ENCODE results near the gene PSRC1. TPM values are rescaled to one million over a fixed set of nuclear protein-coding genes. Genes with fewer than 3 reads are reported as not detected.
"Not testable (repeated sequence)": the region's sequence is repeated elsewhere in the genome, so short reads cannot be mapped to it uniquely, and the experiment has no call there.

PSRC1 gene
- total RNA-seq, result 13.3 and 13.9 TPM in 2 replicates

GRCh38 chr1:109282952-109283747 is at the start of gene PSRC1:
TSS of gene PSRC1 (minus strand) at chr1:109283145.
- intact Hi-C loops (cut with micrococcal nuclease), result loop anchor here (1.0 to 10.0 kb wide), 13 partner anchors 20 to 1055 kb away; partner anchors contain the start of genes ATXN7L2, CELSR2, CYB561D1 and GNAI3

GRCh38 chr1:109331113-109331512 is 48.2 kb upstream of the PSRC1 start:
- intact Hi-C loops (cut with micrococcal nuclease), result no loop called here

- intact Hi-C loops (cut with micrococcal nuclease), result no loop called here
Observed at GRCh38 chr1:109327285-109327684, 44.3 kb upstream of the PSRC1 start.

DNA sequence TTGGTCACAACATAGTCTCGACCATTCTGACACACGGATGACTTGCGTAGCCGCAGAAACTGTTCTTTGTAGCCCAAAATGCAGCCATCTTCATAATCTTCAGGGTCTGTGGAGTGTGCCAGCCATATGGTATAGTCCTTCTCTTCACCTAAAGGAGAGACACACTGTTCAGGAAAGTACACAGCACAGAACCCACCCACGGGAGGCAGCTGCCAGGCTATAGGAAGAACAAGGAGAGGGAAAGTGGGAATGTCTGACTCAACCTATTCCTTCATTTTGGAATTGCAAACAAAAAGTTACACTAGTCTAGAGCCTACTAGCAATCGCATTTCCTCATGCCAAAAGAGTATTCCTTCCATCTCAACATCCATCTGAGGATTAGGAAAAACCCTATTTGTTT is 40.0 kb upstream of the PSRC1 start:
- intact Hi-C loops (cut with micrococcal nuclease), result no loop called here

DNA sequence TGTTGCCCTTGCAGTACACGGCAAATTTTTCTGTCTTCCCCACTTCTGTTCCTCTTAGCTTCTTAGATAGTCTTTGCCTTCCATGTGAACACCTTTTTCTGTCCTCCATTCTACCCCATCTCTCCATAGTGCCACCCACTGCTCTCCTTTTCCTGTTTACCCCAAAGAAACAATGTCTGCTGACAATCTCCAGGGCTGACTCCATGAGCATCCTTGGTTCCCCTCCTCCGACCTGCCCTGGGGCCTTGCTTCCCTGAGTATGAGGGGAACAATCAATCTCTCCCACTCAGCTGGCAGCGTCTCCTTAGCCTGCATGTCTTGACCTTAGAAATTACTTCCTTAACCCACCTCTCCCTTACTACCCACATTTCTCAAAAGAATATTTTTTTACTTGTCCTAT is 36.2 kb upstream of the PSRC1 start:
- intact Hi-C loops (cut with micrococcal nuclease), result no loop called here

DNA sequence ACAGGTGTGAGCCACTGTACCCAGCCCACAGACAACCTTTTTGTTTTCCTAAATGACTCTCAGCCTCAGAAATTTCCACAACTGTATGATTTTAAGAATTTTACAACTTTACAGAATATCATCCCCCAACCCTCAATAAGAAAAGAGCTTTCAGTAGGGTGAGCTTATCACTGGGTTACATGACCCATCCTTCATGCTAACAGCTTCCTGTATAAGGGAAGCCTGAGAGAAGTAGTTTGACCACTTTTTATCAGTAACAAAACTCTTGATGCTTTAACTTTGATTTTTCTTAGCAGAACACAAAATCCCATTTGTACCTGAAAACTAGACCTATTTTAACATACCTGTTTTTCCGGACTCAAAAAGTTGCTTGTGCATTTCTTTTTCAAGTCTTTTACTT is 33.6 kb upstream of the PSRC1 start:
- intact Hi-C loops (cut with micrococcal nuclease), result no loop called here

- intact Hi-C loops (cut with micrococcal nuclease), result no loop called here
Observed at GRCh38 chr1:109315288-109315687, 32.3 kb upstream of the PSRC1 start.

- intact Hi-C loops (cut with micrococcal nuclease), result no loop called here
Observed at GRCh38 chr1:109314795-109315194, 31.9 kb upstream of the PSRC1 start.

DNA sequence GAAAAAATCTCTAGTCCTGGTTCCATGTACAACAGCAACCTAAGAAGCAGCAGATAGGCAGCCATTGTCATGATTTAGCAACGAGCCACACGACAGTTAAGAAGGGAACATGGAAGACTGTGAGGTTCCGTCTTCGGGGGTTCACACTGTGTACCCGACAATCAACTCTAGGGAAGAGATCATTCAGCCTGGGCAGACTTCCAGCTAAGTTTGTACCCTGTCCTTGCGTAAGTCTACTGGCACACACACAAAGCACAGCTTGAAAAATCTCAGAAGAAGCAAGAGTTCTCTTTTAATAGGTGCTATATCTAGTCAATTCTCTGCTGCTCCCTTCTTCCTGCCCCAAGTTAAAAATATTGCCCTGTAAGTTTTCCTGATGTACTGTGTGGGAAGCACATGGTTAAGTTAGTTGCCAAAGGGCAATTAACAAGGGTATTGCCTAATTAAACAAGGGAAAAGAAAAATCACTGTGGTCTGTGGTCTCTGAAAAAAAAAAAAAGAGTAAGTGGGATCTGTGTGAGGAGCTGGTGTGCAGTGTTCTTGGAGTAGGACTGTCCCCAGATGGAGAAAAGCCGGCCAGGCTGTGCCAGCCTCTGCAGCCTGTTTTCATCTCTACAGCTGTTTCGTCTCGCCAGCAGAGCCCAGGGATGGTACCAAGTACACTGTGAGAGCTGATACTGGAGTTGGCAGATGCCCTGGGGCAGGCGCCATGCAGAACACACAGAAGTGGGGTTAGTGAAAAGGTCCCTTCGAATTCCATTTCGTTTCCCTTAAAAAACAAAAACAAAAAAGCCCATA is 30.2 kb upstream of the PSRC1 start:
- intact Hi-C loops (cut with micrococcal nuclease), result no loop called here

DNA sequence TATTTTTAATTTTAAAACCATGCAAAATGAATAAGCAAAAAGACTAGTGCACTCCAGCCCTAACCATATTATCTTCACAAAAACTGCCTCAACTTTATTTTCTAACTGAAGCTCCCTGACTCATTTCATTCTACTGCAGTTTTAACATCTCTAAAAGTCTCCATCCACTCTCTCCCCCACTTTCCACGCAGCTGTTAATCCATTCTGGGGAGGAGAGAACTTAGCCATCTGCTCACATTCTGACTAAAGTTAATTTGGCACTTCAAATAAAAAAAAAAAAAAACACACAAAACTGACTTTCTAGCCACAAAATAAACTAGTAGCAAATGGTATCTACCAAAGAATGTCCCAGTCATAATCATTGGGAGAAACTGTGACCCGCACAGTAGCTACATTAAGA is 29.3 kb upstream of the PSRC1 start:
- intact Hi-C loops (cut with micrococcal nuclease), result no loop called here

DNA sequence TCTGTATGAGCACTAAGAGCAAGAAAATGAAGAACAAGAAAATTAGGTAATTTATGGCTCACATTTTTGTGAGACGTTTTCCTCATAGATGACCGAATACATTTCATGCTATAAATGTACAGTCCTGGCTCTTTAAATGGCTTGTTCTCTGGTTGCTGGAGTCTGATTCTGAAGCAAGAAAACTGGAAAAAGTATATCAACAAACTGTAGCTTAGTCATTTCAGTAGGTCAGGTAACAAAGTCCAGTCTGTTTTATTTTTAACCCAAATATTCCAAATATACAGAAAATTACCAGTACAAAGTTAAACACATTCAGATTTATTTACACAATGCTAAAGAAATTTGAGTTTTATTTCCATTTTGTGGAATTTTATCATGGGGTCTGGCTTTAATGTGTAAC is 26.4 kb upstream of the PSRC1 start:
- intact Hi-C loops (cut with micrococcal nuclease), result no loop called here

DNA sequence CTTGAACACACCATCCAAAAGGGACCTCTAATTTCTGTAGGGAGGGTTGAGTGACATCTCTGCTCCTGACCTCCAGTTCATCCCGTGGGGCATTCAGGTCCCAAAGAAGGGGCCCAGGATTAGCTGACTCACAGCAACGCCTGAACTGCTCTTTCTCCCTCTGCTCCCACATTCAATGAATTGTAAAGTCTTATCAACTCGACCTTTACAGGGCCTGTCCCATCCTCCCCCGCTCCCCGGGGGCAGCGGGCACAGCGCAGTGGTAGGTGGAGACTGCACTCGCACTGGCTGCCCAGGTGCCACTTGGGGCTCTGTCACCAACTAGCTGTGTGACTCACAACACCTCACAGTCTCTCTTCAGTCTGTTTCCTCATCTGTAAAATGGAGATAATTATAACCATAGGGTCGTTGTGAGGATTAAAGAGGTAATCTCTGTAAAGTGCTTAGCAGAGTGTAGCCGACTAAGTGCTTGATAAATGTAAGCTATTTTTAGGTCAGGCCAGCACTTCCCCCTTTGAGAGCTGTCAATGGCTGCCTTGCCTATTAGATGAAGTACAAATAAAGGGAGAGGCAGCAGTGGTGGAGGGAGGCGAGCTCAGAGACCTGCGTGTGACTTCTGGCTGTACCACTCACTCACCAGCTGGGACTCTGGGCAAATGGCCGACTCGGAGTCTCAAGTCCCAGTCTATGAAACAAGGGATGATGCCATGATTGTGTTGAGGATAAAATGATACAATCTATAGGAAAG is 24.5 kb upstream of the PSRC1 start:
- intact Hi-C loops (cut with micrococcal nuclease), result no loop called here

GRCh38 chr1:109306832-109307273 is 23.9 kb upstream of the PSRC1 start, which contains the start of gene MYBPHL:
TSS of gene MYBPHL (minus strand) at chr1:109307011. CDS start at chr1:109306991, 20 bp downstream.
- intact Hi-C loops (cut with micrococcal nuclease), result no loop called here

- intact Hi-C loops (cut with micrococcal nuclease), result not testable (repeated sequence)
Observed at GRCh38 chr1:109305991-109306390, 23.0 kb upstream of the PSRC1 start.

- intact Hi-C loops (cut with micrococcal nuclease), result no loop called here
Observed at GRCh38 chr1:109304226-109304920, 21.4 kb upstream of the PSRC1 start.

GRCh38 chr1:109301874-109302273 is 18.9 kb upstream of the PSRC1 start:
- intact Hi-C loops (cut with micrococcal nuclease), result no loop called here

- intact Hi-C loops (cut with micrococcal nuclease), result no loop called here
Observed at GRCh38 chr1:109300650-109301151, 17.8 kb upstream of the PSRC1 start.

GRCh38 chr1:109299558-109300343 is 16.8 kb upstream of the PSRC1 start:
- intact Hi-C loops (cut with micrococcal nuclease), result no loop called here

DNA sequence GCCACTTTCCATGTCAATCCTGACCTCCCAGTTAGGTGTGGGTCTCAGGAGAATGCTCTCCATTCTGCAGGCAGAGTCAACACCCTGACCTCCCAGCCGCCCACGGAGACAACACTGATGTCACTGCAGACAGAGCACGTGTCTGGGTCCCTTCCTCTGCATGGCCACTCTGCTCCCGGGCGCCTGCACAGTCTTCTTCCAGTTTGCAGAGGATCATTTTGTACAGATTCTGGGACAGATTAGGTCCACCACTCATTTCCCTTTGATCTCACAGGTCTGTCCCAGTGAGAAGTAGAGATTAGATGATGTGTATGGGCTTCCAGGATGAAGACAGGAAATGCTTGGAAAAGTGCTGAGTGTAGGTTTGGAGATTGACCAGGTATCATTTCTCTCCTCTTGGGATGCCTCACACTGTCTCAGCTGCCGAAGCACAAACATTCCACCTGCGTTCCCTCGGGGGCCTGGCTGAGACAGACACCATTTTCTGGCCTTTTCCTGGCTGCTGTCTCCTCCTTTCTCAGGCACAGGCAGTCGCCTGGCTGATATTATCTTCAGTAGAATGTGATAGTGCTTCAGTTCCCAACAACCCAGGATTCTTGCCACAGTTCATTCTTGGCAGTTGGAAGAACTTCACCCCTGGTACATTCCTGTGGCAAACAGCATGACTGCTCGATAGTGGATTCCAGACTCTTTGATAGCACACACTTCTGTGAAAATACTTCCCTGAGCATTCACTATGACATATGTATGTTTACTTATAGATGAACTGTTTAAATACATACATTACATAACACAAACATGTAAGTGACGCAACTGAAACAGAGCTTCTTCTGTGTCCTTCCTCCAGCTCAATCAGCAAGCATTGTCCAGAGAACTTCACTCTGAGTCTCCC is 16.0 kb upstream of the PSRC1 start:
- intact Hi-C loops (cut with micrococcal nuclease), result no loop called here
